C1 segment of cervical spinal cord (tissue), 14 donors: Measurements from ENCODE around the gene RGS17.
"Not testable (repeated sequence)": the region's sequence is repeated elsewhere in the genome, so short reads cannot be mapped to it uniquely, and the experiment has no call there.

Experiments used
- DNase-seq, 14 donors: peaks; one replicate each; lab custom pipeline; 2025; lab: John Stamatoyannopoulos, UW

RGS17 gene

DNA sequence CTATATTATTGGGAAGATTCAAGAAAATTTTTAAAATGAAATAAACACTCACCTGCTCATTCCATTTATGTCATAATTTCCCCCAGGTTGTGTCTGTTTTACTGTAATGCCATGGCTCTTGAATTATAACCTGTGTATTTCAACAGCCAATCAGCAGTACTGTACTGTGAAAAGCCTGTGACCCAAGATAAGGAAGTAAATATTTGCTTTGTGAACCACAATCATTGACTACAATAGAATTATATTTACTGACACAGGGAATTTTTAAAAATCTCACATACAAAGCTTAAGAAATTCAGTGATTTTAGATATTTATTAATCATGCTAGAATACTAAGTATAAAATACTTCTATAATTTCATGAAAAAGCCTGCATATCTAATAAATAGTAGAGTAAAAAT lies 6.0 kb downstream of the RGS17 start:
- DNase-seq, result no peak

DNA sequence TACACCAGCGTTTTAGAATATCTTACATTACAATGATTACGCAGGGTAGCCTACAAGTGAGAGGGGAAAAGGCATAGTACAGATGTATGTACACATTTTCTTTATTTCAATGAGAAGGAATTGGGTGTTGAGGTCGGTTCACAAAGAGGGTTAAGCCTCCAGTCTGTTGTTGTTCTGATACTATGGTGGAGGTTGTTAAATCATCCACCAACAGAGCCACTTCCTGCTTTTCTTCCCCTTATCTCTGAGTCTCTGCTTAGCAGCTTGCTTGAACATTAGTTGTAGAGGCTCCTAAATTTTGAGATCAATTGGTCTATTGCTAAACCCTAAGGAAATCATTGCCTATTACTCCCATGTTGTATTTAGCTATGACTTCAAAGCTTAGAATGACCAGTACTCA lies 7.3 kb downstream of the RGS17 start:
- no peak for DNase-seq

DNA sequence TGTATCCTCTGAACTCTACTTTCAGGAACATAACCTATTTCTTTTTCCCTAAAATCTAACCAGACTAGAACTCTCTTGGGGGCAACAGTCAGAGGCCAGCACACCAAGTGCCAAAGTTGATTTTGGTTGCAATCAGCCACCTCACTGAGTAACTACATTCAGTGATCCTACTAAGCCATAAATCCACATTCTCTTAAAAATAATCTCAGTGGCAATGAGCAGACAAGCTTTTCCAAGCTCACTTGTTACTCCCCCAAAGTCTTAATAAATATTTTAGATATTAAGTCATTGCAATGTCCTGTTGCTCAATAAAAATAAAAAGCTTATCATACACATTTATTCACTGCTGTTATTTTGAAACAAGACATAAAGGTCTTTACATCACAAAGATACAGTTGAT lies 9.8 kb downstream of the RGS17 start:
- no peak for DNase-seq

DNA sequence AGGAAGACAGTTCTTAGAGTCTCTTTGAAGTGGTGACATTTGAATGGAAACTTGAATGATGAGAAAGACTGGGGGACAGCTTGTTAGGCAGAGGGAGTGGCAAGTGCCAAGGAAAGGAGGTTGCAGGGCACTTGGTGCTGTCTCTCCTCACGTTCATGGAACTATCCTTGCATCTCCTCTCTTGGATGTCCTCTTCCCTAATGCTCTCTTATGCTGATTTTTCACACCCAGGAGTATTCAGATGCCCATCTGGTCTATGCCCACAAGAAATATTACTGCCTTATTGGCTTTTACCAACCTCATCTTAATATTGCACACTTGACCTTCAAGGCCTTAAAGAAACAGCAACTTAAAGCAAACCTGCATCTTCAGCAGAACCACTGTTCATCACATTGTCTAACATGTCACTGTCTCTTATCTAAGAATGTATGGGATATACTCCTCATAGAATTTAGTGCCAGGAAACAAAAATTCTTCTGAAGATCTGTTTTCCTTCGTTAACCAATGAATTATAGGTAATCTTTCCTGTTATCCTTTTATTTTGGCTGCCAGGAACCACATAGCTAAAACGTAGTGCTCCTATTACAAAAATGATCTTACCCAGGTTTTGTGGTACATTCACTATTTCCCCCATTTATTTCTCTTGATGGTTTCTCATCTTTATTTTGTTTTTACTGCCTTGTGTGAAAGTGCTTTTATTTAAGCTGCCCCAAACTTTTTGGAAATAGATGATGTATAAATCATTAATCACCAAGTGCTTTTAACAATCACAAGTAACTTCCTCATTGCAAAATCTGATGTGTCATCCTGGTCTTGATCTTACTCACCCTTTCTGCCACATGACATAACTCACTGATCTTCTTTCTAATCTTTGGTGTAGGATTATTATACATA lies 12.8 kb downstream of the RGS17 start:
- no peak for DNase-seq

DNA sequence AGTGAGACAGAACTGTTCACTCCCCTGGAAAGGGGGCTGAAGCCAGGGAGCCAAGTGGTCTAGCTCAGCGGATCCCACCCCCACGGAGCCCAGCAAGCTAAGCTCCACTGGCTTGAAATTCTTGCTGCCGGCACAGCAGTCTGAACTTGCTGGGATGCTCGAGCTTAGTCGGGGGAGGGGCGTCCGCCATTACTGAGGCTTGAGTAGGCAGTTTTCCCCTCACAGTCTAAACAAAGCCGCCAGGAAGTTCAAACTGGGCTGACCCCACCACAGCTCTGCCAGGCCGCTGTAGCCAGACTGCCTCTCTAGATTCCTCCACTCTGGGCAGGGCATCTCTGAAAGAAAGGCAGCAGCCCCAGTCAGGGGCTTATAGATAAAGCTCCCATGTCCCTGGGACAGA lies 20.0 kb downstream of the RGS17 start:
- not testable (repeated sequence) for DNase-seq

- DNase-seq, result not testable (repeated sequence)
Measured at GRCh38 chr6:153110612-153111011, 20.5 kb downstream of the RGS17 start.

DNA sequence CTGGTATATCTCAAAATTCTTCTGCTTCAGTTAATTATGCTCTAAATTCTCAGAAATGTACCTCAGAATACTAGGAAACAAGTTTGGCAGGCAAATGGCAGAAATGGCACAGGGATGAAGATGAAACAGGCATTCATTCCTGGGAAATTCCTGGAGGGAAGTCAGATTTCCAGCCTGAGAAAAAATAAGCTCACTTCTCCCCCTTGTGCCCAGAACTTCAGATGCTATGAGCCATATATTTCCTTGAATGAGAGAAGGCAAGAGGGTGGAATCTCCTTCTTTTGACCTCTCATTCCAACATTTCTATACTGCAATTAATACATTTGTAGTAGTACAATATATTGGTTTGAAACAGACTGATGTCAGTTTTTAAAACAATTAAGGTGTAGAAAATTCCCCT lies 22.8 kb downstream of the RGS17 start:
- no peak for DNase-seq

DNA sequence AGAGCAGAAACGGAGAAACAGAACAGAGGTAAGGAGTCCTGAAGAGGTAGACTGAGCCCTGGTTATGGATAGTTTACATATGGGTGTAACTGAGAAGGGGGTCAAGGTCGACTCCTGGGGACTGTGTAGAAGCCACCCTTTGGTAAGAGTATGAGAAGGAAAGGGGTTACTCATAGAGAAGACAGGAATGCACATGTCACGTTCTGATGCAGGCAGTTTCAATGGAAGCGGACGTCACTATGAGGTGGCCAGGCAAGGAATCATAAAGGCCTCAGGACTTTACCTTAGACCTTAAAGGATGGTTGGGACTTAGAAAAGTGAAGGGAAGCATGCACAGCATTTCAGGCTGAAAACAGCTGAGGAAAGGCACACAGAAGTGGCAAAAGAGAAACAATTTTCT lies 25.1 kb downstream of the RGS17 start:
- no peak for DNase-seq

DNA sequence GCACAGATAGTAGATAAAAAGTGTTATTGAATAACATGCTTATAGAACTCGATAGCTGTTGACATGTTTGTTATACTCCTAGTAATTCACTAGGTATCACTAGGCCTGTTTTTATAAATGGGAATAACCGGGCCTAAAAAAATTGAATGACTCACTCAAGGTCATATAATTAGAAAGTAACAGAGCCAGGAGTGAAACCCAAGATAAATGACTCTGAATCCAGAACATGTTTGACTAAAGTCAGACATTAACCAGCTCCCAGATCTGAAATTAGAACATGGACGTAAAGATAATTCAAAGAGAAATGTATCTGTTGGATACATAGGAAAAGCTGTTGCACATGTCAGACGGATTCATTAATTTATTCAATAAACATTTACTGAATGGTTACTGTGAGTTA lies 26.9 kb downstream of the RGS17 start:
- no peak for DNase-seq

GRCh38 chr6:153103319-153103655 lies 27.8 kb downstream of the RGS17 start:
- no peak for DNase-seq

- DNase-seq, result no peak
Measured at GRCh38 chr6:153102605-153103318, 28.3 kb downstream of the RGS17 start.

GRCh38 chr6:153101461-153101860 lies 29.6 kb downstream of the RGS17 start:
- DNase-seq, result no peak

- no peak for DNase-seq
Measured at GRCh38 chr6:153099636-153100035, 31.4 kb downstream of the RGS17 start.

- no peak for DNase-seq
Measured at GRCh38 chr6:153096792-153097191, 34.3 kb downstream of the RGS17 start.

GRCh38 chr6:153096031-153096430 lies 35.1 kb downstream of the RGS17 start:
- no peak for DNase-seq

DNA sequence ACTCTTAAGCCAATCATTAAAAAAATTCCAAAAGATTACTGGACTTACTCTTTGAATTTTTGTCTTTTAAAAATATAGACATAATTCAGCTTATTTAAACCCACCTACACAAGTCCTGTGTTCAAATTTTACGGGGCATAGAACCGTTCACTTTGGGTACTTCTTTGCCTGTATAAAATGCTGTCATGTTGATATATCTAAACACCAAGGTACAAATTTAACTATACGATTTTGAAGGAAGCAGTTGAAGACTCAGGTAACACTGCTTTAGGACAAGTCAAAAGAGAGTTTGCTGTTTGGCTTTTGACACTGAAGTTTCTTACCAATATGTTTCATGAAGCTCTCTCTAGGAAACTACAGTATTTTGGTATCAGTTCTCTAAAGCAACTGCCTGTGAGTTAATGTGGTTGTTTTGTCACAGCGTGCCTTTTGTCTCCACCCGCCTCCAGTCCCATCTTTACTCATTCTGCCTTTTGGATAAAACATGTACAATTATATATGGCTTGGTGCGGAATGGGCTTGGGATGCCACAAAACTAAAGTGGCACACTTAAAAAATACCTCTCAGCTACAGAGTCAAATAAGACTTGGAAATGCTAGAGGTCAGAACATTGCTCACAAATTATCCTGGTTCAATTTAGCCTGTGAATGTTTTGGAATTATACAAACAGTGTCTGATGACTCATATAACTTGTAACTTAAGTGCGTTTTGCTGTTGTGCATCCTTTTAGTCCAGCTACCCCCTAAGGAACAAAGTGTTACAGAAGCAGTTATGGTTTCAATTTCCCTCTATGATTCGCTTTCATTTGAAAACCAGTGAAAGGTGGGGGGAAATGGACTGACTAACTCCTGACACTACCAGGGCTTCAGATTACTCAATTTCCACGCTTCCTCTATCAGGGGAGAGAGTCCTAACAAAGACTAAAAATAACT lies 38.7 kb downstream of the RGS17 start:
- no peak for DNase-seq

DNA sequence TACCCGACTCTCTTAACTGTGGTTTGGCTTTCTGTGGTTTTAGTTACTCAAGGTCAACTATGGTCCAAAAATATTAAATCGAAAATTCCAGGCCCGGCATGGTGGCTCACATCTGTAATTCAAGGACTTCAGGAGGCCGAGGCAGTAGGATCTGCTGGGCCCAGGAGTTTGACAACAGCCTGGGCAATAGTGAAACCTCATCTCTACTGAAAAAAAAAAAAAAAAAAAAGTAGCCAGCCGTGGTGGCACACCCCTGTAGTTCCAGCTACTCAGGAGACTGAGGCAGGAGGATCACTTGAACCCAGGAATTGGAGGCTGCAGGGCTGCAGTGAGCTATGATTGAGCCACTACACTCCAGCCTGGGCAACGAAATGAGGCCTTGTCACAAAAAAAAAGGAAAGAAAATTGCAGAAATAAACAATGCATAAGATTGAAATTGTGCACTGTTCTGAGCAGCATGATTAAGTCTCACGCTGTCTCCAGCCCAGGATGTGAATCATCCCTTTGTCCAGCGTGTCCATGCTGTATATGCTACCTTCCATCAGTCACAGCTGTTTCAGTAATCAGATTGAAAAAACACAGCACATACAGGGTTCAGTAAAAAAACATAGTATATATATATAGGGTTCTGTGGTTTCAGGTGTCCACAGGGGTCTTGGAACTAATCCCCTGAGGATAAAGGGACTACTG lies 40.7 kb downstream of the RGS17 start:
- DNase-seq, result no peak

DNA sequence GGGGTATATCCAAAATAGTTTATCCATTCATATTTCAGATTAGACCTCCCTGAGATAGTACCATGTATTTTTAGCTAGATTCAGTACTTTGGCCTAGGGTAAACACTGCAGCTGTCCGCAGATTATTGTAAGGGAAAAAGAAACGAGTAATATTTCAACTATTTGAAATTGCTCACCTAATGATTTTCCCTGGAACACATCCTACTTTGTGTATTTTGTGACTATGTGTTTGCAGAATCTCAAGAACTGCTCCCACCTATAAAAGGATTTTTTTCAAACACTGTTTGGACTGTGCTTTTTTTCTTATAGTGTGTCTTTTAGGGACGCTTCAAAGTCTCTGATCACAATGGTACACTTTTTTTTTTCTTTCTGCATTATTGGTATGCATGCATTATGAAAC lies 42.3 kb downstream of the RGS17 start:
- DNase-seq, result no peak

- DNase-seq, result no peak
Measured at GRCh38 chr6:153087436-153087835, 43.6 kb downstream of the RGS17 start.

- DNase-seq, result no peak
Measured at GRCh38 chr6:153086225-153086990, 44.7 kb downstream of the RGS17 start.

- DNase-seq, result no peak
Measured at GRCh38 chr6:153085239-153085638, 45.8 kb downstream of the RGS17 start.
